Glutamatergic neuron (in vitro differentiated cells): ENCODE data around the gene GPR68. TPM values are rescaled to one million over a fixed set of nuclear protein-coding genes. Genes with fewer than 3 reads are reported as not detected.

ENCODE experiments used
- DNase-seq: peaks from one replicate; pipeline ENCODE4 v3.0.0; 2022
- H3K27ac Mint-ChIP-seq: one replicate; pipeline ENCODE4 v1.8.0; 2020; ENCODE audit warnings: mild to moderate bottlenecking, mixed read lengths, inconsistent platforms; ENCODE audit not compliant: unreplicated experiment
- H3K27me3 Mint-ChIP-seq: one replicate; pipeline ENCODE4 v1.8.0; 2020; ENCODE audit warnings: mild to moderate bottlenecking, moderate library complexity, mixed read lengths, inconsistent platforms; ENCODE audit not compliant: unreplicated experiment
- H3K36me3 Mint-ChIP-seq: one replicate; pipeline ENCODE4 v1.8.0; 2020; ENCODE audit warnings: mild to moderate bottlenecking, mixed read lengths, inconsistent platforms; ENCODE audit not compliant: unreplicated experiment
- H3K4me1 Mint-ChIP-seq: one replicate; pipeline ENCODE4 v1.8.0; 2020; ENCODE audit warnings: mild to moderate bottlenecking, low read depth, mixed read lengths, inconsistent platforms; ENCODE audit not compliant: unreplicated experiment
- H3K4me3 Mint-ChIP-seq: one replicate; pipeline ENCODE4 v1.8.0; 2020; ENCODE audit warnings: mild to moderate bottlenecking, mixed read lengths, inconsistent platforms; ENCODE audit not compliant: unreplicated experiment
- H3K9me3 Mint-ChIP-seq: one replicate; pipeline ENCODE4 v1.8.0; 2020; ENCODE audit warnings: mild to moderate bottlenecking, moderate library complexity, mixed read lengths, inconsistent platforms; ENCODE audit not compliant: unreplicated experiment
- CTCF ChIP-seq: fragments of 200-600 bp; sonication (generic); IDR thresholded peaks from one replicate; pipeline ENCODE4 v1.5.0; 2021; ENCODE audit not compliant: partially characterized antibody, unreplicated experiment
- total RNA-seq: library from RNA; stranded (reverse); fragmentation: NEBNext Ultra II Directional; extraction: Animal tissue kit (Norgen Biotek cat#: 25700); gene quantifications from one replicate; pipeline ENCODE4 v1.2.1, GENCODE V29; 2021; ENCODE audit not compliant: unreplicated experiment

The GPR68 gene
- total RNA-seq, 1 donor from 2014 or later: not detected

GRCh38 chr14:91253795-91254323, 9.4 kb upstream of the GPR68 start:
- peak overlapping the region; percentile 64 for H3K4me3 Mint-ChIP-seq
- no peak for TF ChIP-seq CTCF

GRCh38 chr14:91252871-91253794, 8.6 kb upstream of the GPR68 start:
- Mint-ChIP-seq H3K4me3 (peak overlapping the region; percentile 74), H3K4me1 (peaks cover 7% of the 10 kb centered on the region), H3K36me3 (no peaks in the 10 kb centered on the region), H3K27ac (no peak overlapping the region), H3K27me3 (peaks cover 12% of the 10 kb centered on the region), H3K9me3 (peaks cover 2% of the 10 kb centered on the region)
- TF ChIP-seq CTCF: no peak
- peak; percentile 54 for DNase-seq

More at GRCh38 chr14:91253795-91254323, 9.4 kb upstream of the GPR68 start:
- H3K4me1 Mint-ChIP-seq: peaks cover 7% of the 10 kb centered on the region
- no peaks in the 10 kb centered on the region for H3K36me3 Mint-ChIP-seq
- H3K27me3 Mint-ChIP-seq: peaks cover 12% of the 10 kb centered on the region
- H3K9me3 Mint-ChIP-seq: peaks cover 2% of the 10 kb centered on the region
- peak; percentile 33 for DNase-seq
- H3K27ac Mint-ChIP-seq: no peak overlapping the region

- no peak overlapping the region for H3K27ac Mint-ChIP-seq
- TF ChIP-seq CTCF: no peak
- H3K4me1 Mint-ChIP-seq: peaks cover 7% of the 10 kb centered on the region
- H3K36me3 Mint-ChIP-seq: no peaks in the 10 kb centered on the region
- peaks cover 15% of the 10 kb centered on the region for H3K27me3 Mint-ChIP-seq
- H3K9me3 Mint-ChIP-seq: no peaks in the 10 kb centered on the region
- H3K4me3 Mint-ChIP-seq: no peak overlapping the region
- no peak for DNase-seq
Measured at GRCh38 chr14:91250912-91251311, 6.4 kb upstream of the GPR68 start.

GRCh38 chr14:91249841-91250616, 5.5 kb upstream of the GPR68 start:
- Mint-ChIP-seq H3K27me3 (peaks cover 15% of the 10 kb centered on the region), H3K9me3 (no peaks in the 10 kb centered on the region), H3K36me3 (no peaks in the 10 kb centered on the region), H3K27ac (peak overlapping the region; percentile 43), H3K4me1 (peaks cover 7% of the 10 kb centered on the region), H3K4me3 (peak overlapping the region; percentile 25)
- DNase-seq: peak; percentile 60
- TF ChIP-seq CTCF: no peak
